Measurements from ENCODE around the gene CEP112. TPM values are rescaled to one million over a fixed set of nuclear protein-coding genes. Genes with fewer than 3 reads are reported as not detected.

Gene CEP112
- total and polyA plus RNA-seq, 9 of the 15 experiments (the other 6 are each of a cell fraction or from before 2014, with no cell fraction given), result 0.84 TPM; not detected in 8

DNA sequence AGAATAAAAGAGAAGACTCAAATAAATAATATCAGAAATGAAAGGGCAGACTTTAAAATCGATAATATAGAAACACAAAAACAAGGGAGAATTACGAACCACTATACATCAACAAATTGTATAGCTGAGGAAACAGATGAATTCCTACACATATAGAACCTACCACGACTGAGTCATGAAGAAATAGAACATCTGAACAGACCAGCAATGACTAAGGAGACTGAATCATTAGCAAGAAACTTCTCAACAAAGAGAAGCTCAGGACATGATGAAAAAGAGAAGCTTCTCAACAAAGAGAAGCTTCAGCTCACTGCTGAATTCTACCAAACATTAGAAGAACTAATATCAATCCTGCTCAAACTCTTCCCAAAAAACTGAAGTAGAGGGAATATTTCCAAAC is 255.9 kb downstream of the CEP112 start (continued):
- TF ChIP-seq, protein P1, sequence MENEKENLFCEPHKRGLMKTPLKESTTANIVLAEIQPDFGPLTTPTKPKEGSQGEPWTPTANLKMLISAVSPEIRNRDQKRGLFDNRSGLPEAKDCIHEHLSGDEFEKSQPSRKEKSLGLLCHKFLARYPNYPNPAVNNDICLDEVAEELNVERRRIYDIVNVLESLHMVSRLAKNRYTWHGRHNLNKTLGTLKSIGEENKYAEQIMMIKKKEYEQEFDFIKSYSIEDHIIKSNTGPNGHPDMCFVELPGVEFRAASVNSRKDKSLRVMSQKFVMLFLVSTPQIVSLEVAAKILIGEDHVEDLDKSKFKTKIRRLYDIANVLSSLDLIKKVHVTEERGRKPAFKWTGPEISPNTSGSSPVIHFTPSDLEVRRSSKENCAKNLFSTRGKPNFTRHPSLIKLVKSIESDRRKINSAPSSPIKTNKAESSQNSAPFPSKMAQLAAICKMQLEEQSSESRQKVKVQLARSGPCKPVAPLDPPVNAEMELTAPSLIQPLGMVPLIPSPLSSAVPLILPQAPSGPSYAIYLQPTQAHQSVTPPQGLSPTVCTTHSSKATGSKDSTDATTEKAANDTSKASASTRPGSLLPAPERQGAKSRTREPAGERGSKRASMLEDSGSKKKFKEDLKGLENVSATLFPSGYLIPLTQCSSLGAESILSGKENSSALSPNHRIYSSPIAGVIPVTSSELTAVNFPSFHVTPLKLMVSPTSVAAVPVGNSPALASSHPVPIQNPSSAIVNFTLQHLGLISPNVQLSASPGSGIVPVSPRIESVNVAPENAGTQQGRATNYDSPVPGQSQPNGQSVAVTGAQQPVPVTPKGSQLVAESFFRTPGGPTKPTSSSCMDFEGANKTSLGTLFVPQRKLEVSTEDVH (IDR thresholded peaks at IDR 0.05; ENCODE audit: low read depth, partially characterized antibody), result no peak
- TF ChIP-seq RBFOX2 (IDR thresholded peaks at IDR 0.05; ENCODE audit: low read depth, low read length), result no peak
- no peak for TF ChIP-seq MTA2 (IDR thresholded peaks at IDR 0.05; ENCODE audit: low read depth)
- no peak for TF ChIP-seq ADNP (tag; IDR thresholded peaks at IDR 0.05)
- TF ChIP-seq CREB1 (IDR thresholded peaks at IDR 0.05), result no peak
- TF ChIP-seq CREB1 (CRISPR knock-in tag; IDR thresholded peaks at IDR 0.05), result no peak
- no peak for TF ChIP-seq ZNF668 (CRISPR knock-in tag; IDR thresholded peaks at IDR 0.05)
- TF ChIP-seq ZNF780A (CRISPR knock-in tag; IDR thresholded peaks at IDR 0.05), result no peak
- no peak for TF ChIP-seq SLC30A9 (CRISPR knock-in tag; IDR thresholded peaks at IDR 0.05)

DNA sequence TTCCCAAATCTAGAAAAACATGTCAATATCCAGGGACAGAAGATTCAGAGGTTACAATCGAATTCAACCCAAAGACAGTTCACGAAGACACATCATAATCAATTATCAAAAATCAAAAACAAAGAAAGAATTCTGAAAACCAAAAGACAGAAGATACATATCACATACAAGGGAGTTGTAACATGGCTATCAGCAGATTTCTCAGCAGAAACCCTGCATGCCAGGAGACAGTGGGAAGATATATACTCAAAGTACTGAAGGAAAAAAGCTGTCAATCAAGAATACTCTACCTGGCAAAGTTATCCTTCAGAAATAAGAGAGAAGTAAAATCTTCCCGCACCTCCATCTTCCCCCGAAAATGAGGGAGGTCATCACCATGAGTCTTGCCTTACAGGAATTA is 258.6 kb downstream of the CEP112 start:
- FAIRE-seq, result no peak
- intact Hi-C loops (cut with micrococcal nuclease), result no loop called here
- ATAC-seq, result no peak
- BruUV-seq (replicated peaks), result no TSS peak
- no peak for DNase-seq (ENCODE audit: extremely low read depth in 1 of 4, low spot score in 3 of 4)
- Histone ChIP-seq H2AFZ (ENCODE audit: low read depth, low read length) (no peak overlapping the region), H3K4me2 (ENCODE audit: insufficient read depth, low read length) (no peak overlapping the region), H3K27me3 (ENCODE audit: control insufficient read depth in 2 of 2, insufficient read depth in 2 of 2, low read length in 2 of 2) (no peaks in the 10 kb centered on the region), H4K20me1 (replicated peaks; ENCODE audit: control insufficient read depth, insufficient read depth, low read length) (no peaks in the 10 kb centered on the region), H3K9me1 (ENCODE audit: control insufficient read depth, insufficient read depth, low read length) (no peaks in the 10 kb centered on the region), H3K9me3 (replicated peaks; ENCODE audit: control insufficient read depth, insufficient read depth, low read depth, low read length) (no peaks in the 10 kb centered on the region), H3K79me2 (ENCODE audit: control insufficient read depth, insufficient read depth, low read length) (no peaks in the 10 kb centered on the region), H3K36me3 (ENCODE audit: control insufficient read depth, insufficient read depth, low read length) (no peaks in the 10 kb centered on the region), H3K27ac (ENCODE audit: extremely low read depth, low read depth, low read length) (no peak overlapping the region), H3K4me3 (no peak overlapping the region), H3K4me1 (replicated peaks in 1 of 2; ENCODE audit: control insufficient read depth in 2 of 2, insufficient read depth in 2 of 2, low read length in 2 of 2) (no peaks in the 10 kb centered on the region), H3K9ac (ENCODE audit: insufficient read depth in 1 of 2, low read depth in 2 of 2, low read length in 2 of 2) (no peak overlapping the region)
- POLR2A ChIA-PET, result interaction anchor here (0.5 kb wide), 1 partner anchor 17 kb away, joined by 4 read pairs; no protein-coding TSS in a partner anchor
- CTCF ChIA-PET (ENCODE audit: low intra/inter-chr PET ratio), result no interaction called here
- WGBS (ENCODE audit: insufficient coverage, low coverage, missing lambda C conversion rate), result 2% methylated on average over 4 of the region's 4 CpGs
- TF ChIP-seq MBD2 (IDR thresholded peaks at IDR 0.05; ENCODE audit: borderline replicate concordance, low read depth) (no peak), FUS (optimal IDR thresholded peaks at IDR 0.05; ENCODE audit: low read depth, low read length) (no peak), WHSC1 (IDR thresholded peaks at IDR 0.05; ENCODE audit: low read length) (no peak)
- TF ChIP-seq, protein P2, sequence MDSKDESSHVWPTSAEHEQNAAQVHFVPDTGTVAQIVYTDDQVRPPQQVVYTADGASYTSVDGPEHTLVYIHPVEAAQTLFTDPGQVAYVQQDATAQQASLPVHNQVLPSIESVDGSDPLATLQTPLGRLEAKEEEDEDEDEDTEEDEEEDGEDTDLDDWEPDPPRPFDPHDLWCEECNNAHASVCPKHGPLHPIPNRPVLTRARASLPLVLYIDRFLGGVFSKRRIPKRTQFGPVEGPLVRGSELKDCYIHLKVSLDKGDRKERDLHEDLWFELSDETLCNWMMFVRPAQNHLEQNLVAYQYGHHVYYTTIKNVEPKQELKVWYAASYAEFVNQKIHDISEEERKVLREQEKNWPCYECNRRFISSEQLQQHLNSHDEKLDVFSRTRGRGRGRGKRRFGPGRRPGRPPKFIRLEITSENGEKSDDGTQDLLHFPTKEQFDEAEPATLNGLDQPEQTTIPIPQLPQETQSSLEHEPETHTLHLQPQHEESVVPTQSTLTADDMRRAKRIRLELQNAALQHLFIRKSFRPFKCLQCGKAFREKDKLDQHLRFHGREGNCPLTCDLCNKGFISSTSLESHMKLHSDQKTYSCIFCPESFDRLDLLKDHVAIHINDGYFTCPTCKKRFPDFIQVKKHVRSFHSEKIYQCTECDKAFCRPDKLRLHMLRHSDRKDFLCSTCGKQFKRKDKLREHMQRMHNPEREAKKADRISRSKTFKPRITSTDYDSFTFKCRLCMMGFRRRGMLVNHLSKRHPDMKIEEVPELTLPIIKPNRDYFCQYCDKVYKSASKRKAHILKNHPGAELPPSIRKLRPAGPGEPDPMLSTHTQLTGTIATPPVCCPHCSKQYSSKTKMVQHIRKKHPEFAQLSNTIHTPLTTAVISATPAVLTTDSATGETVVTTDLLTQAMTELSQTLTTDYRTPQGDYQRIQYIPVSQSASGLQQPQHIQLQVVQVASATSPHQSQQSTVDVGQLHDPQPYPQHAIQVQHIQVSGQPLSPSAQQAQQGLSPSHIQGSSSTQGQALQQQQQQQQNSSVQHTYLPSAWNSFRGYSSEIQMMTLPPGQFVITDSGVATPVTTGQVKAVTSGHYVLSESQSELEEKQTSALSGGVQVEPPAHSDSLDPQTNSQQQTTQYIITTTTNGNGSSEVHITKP (IDR thresholded peaks at IDR 0.05; ENCODE audit: partially characterized antibody), result no peak
- TF ChIP-seq, protein P3, sequence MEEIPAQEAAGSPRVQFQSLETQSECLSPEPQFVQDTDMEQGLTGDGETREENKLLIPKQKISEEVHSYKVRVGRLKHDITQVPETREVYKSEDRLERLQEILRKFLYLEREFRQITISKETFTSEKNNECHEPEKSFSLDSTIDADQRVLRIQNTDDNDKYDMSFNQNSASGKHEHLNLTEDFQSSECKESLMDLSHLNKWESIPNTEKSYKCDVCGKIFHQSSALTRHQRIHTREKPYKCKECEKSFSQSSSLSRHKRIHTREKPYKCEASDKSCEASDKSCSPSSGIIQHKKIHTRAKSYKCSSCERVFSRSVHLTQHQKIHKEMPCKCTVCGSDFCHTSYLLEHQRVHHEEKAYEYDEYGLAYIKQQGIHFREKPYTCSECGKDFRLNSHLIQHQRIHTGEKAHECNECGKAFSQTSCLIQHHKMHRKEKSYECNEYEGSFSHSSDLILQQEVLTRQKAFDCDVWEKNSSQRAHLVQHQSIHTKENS (CRISPR knock-in tag; IDR thresholded peaks at IDR 0.05), result no peak
- in situ Hi-C loops (cut with MboI), result no loop called here
